ENCODE results near the gene SBNO2.

DNA sequence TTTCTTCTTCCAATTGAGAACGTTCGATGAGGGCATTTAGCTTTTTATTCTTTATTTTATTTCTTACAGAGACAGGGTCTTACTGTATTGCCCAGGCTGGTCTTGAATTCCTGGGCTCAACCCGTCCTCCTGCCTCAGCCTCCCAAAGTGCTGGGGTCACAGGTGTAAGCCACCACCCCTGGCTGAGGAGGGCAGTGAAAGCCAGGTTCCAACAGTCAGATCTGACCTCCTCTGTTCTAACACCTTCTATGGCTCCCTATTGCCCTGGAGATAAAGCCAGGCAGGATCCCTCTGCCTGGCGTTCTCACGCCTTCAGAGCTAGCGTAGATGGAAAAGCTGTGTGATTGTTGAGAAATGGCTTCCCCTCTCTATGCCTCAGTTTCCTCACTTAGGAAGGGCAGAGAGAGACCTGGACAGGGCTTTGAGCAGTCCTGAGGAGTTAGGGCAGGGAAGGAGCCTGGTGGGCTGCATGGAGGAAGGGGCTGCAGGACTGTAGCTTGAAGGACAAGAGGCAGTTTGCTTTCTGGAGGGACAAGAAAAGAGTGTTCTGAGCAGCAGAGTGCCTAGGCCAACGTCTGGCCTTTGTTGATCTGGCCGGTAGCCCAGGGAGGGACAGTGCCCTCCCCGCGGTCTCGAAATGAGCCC is 101.6 kb downstream of the SBNO2 start:
- no peak for TF ChIP-seq POLR2A (IDR thresholded peaks at IDR 0.05)
- TF ChIP-seq, protein P1, sequence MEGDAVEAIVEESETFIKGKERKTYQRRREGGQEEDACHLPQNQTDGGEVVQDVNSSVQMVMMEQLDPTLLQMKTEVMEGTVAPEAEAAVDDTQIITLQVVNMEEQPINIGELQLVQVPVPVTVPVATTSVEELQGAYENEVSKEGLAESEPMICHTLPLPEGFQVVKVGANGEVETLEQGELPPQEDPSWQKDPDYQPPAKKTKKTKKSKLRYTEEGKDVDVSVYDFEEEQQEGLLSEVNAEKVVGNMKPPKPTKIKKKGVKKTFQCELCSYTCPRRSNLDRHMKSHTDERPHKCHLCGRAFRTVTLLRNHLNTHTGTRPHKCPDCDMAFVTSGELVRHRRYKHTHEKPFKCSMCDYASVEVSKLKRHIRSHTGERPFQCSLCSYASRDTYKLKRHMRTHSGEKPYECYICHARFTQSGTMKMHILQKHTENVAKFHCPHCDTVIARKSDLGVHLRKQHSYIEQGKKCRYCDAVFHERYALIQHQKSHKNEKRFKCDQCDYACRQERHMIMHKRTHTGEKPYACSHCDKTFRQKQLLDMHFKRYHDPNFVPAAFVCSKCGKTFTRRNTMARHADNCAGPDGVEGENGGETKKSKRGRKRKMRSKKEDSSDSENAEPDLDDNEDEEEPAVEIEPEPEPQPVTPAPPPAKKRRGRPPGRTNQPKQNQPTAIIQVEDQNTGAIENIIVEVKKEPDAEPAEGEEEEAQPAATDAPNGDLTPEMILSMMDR (IDR thresholded peaks at IDR 0.05), result no peak
